SK-N-SH treated with all-trans-retinoic acid at 6 μM for 48 hours (cell line): ENCODE data around the gene AAMP.

Source experiments
- ATAC-seq: fragments of 200-7000 bp; cut with Tn5 transposase; 3 replicates; pipeline ENCODE4 v1.9.1; 2020; ENCODE audit warnings: mild to moderate bottlenecking, moderate library complexity
- ARNTL ChIP-seq: fragments of 450-650 bp; formaldehyde crosslinking; IDR thresholded peaks from 2 replicates; pipeline ENCODE4 v1.5.0; 2020; ENCODE audit warnings: low read depth, mild to moderate bottlenecking, moderate library complexity, borderline replicate concordance
- BACH2 ChIP-seq: fragments of 250-450 bp; sonication (Bioruptor Pico); IDR thresholded peaks from 2 replicates; pipeline ENCODE4 v1.9.0; 2021; ENCODE audit warnings: mild to moderate bottlenecking, borderline replicate concordance
- CSDC2 ChIP-seq: fragments of 250-450 bp; sonication (Bioruptor Pico); IDR thresholded peaks from 2 replicates; pipeline ENCODE4 v1.5.0; 2020; ENCODE audit warnings: mild to moderate bottlenecking, moderate library complexity
- CSRNP3 ChIP-seq: fragments of 250-450 bp; sonication (Bioruptor Pico); IDR thresholded peaks from 2 replicates; pipeline ENCODE4 v1.5.1; 2021; ENCODE audit warnings: mild to moderate bottlenecking, moderate library complexity
- OSR1 ChIP-seq: fragments of 250-450 bp; sonication (Bioruptor Pico); IDR thresholded peaks from 2 replicates; pipeline ENCODE4 v1.8.0; 2022; ENCODE audit warnings: moderate library complexity, mild to moderate bottlenecking, inconsistent platforms
- PATZ1 ChIP-seq: fragments of 250-450 bp; sonication (Bioruptor Pico); IDR thresholded peaks from 2 replicates; pipeline ENCODE4 v1.8.0; 2020; ENCODE audit warnings: mild to moderate bottlenecking, moderate library complexity, borderline replicate concordance
- POU6F1 ChIP-seq: fragments of 250-450 bp; sonication (Bioruptor Pico); IDR thresholded peaks from 2 replicates; pipeline ENCODE4 v1.8.0; 2021; ENCODE audit warnings: low read depth, mild to moderate bottlenecking, moderate library complexity, borderline replicate concordance
- PPARA ChIP-seq: fragments of 250-450 bp; sonication (Bioruptor Pico); IDR thresholded peaks from 2 replicates; pipeline ENCODE4 v1.5.0; 2020; ENCODE audit warnings: mild to moderate bottlenecking, borderline replicate concordance
- RARB ChIP-seq: fragments of 250-450 bp; sonication (Bioruptor Pico); IDR thresholded peaks from 2 replicates; pipeline ENCODE4 v1.8.0; 2021; ENCODE audit warnings: mild to moderate bottlenecking, moderate library complexity
- SNAI2 ChIP-seq: fragments of 250-450 bp; sonication (Bioruptor Pico); IDR thresholded peaks from 2 replicates; pipeline ENCODE4 v1.5.0; 2020; ENCODE audit warnings: mild to moderate bottlenecking, moderate library complexity
- TCF4 ChIP-seq: fragments of 250-450 bp; sonication (Bioruptor Pico); IDR thresholded peaks from 2 replicates; pipeline ENCODE4 v1.8.0; 2021; ENCODE audit warnings: mild to moderate bottlenecking, moderate library complexity, borderline replicate concordance
- TOX ChIP-seq: fragments of 250-450 bp; sonication (Bioruptor Pico); IDR thresholded peaks from 2 replicates; pipeline ENCODE4 v1.8.0; 2021; ENCODE audit warnings: mild to moderate bottlenecking, moderate library complexity, borderline replicate concordance
- TSHZ2 ChIP-seq: fragments of 250-450 bp; sonication (Bioruptor Pico); IDR thresholded peaks from 2 replicates; pipeline ENCODE4 v1.5.0; 2020; ENCODE audit warnings: mild to moderate bottlenecking, moderate library complexity
- ZC3H10 ChIP-seq: fragments of 250-450 bp; sonication (Bioruptor Pico); IDR thresholded peaks from 2 replicates; pipeline ENCODE4 v1.5.1; 2021; ENCODE audit warnings: mild to moderate bottlenecking, moderate library complexity
- ZFP3 ChIP-seq: fragments of 250-450 bp; sonication (Bioruptor Pico); IDR thresholded peaks from 2 replicates; pipeline ENCODE4 v1.5.0; 2020; ENCODE audit warnings: mild to moderate bottlenecking, moderate library complexity
- ZFP30 ChIP-seq: fragments of 450-650 bp; formaldehyde crosslinking; IDR thresholded peaks from 2 replicates; pipeline ENCODE4 v1.5.0; 2022; ENCODE audit warnings: mild to moderate bottlenecking, moderate library complexity
- ZNF8 ChIP-seq: fragments of 450-650 bp; formaldehyde crosslinking; IDR thresholded peaks from 2 replicates; pipeline ENCODE4 v1.5.0; 2020; ENCODE audit warnings: mild to moderate bottlenecking, moderate library complexity

AAMP gene

GRCh38 chr2:218263817-218264641 is 5.9 kb downstream of the AAMP start:
- TF ChIP-seq RARB (CRISPR knock-in tag) (no peak), CSRNP3 (no peak), SNAI2 (CRISPR knock-in tag) (no peak), CSDC2 (CRISPR knock-in tag) (no peak), OSR1 (CRISPR knock-in tag) (no peak), ZFP30 (CRISPR knock-in tag) (no peak), PATZ1 (CRISPR knock-in tag) (no peak)

GRCh38 chr2:218262631-218263586 is 7.0 kb downstream of the AAMP start:
- no peak for ATAC-seq

More at GRCh38 chr2:218263817-218264641, 5.9 kb downstream of the AAMP start:
- ATAC-seq, result no peak

GRCh38 chr2:218262237-218262600 is 7.7 kb downstream of the AAMP start:
- ATAC-seq, result no peak
- TF ChIP-seq PPARA (CRISPR knock-in tag) (no peak), ZNF8 (no peak), PATZ1 (CRISPR knock-in tag) (no peak), RARB (CRISPR knock-in tag) (no peak)
- TF ChIP-seq, all 23 proteins: peak for 0

More at GRCh38 chr2:218262631-218263586, 7.0 kb downstream of the AAMP start:
- TF ChIP-seq ZFP3 (CRISPR knock-in tag) (no peak), ZC3H10 (CRISPR knock-in tag) (no peak), TCF4 (CRISPR knock-in tag) (no peak), BACH2 (no peak)
- TF ChIP-seq, all 23 proteins: peak for 0

- no peak for ATAC-seq
- TF ChIP-seq BACH2 (no peak), ARNTL (no peak), TOX (CRISPR knock-in tag) (no peak), ZC3H10 (CRISPR knock-in tag) (no peak), TSHZ2 (CRISPR knock-in tag) (no peak), CSDC2 (CRISPR knock-in tag) (no peak), POU6F1 (CRISPR knock-in tag) (no peak)
Measured at GRCh38 chr2:218261423-218262236, 8.3 kb downstream of the AAMP start.
